ENCODE results near the gene SNAPC4.

- TF ChIP-seq CTCF (IDR thresholded peaks at IDR 0.05; ENCODE audit: low read depth, low read length, poor library complexity, severe bottlenecking): no peak
- TF ChIP-seq EZH2phosphoT487 (IDR thresholded peaks at IDR 0.05; ENCODE audit: borderline replicate concordance, low read length): no peak
Observed at GRCh38 chr9:136353757-136354488, 46.0 kb downstream of the SNAPC4 start.

All from DOHH2 (cell line).